Uterine smooth muscle cell (primary cell): ENCODE results near the gene IGF1R. TPM values are rescaled to one million over a fixed set of nuclear protein-coding genes. Genes with fewer than 3 reads are reported as not detected.

Source experiments
- total RNA-seq: library from RNA; depleted of rRNA; stranded (reverse); fragments of >200 nt; gene quantifications from 2 replicates; pipeline ENCODE4 v1.2.3, GENCODE V29; 2014

The IGF1R gene
- total RNA-seq, result 21.8 and 44.9 TPM in 2 replicates

DNA sequence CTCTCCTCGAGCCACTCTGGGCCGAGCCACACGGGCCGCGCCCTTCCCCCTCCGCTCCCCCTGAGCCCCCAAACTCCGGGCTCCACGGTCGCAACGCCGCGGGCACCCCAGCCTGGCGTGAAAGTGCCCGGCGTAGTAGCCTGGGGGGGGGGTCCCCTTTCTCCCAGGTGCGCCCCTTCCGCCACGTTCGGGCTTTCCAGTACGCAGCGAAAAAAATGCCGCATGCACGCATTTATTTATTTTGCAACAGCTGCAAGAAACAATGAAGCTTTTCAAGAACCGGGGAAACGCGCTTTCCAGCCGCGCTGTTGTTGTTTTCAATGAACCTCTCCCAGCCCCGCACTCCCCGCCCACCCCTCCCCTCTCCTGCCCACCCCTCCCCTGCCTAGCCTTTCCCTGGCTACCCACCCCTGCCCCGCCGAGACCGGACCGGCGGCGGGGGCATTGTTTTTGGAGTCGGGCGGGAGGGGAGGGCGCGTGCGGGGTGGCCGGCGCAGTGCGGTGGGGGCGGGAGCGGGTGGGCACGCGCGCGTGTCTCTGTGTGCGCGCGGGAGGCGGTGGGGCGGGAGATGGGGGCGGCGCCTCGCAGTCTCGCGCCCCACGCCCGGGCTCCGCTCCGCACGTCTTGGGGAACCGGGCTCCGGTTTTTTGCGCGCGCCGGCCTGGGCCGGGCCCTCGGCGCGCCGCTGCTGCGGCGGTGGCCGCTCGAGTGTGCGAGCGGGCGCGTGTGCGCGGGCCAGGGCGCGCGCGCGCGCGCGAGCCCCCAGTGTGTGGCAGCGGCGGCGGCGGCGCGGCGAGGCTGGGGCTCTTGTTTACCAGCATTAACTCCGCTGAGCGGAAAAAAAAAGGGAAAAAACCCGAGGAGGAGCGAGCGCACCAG is at the start of gene IGF1R:
TSS of gene IGF1R (plus strand) at position 766 of the 880 bp plus-strand sequence. CDS start 1,043 bp downstream, outside the sequence.

